Measurements from ENCODE around the gene LDLRAD1. TPM values are rescaled to one million over a fixed set of nuclear protein-coding genes. Genes with fewer than 3 reads are reported as not detected.
"Not testable (repeated sequence)": the region's sequence is repeated elsewhere in the genome, so short reads cannot be mapped to it uniquely, and the experiment has no call there.

LDLRAD1 gene
- total RNA-seq, 1 donor = not detected

GRCh38 chr1:54037476-54037875 lies 19.5 kb upstream of the LDLRAD1 start:
- Histone ChIP-seq H3K27ac (ENCODE audit: low read depth, low read length) (no peak overlapping the region), H4K20me1 (ENCODE audit: insufficient read depth, low read length) (no peaks in the 10 kb centered on the region), H3K79me2 (ENCODE audit: insufficient read depth, low read length) (no peaks in the 10 kb centered on the region), H2AFZ (ENCODE audit: low read length) (no peak overlapping the region), H3K27me3 (ENCODE audit: insufficient read depth, low read length) (no peaks in the 10 kb centered on the region), H3K4me1 (ENCODE audit: insufficient read depth, low read length) (no peaks in the 10 kb centered on the region), H3K36me3 (ENCODE audit: insufficient read depth, low read length) (peaks cover 70% of the 10 kb centered on the region), H3K4me3 (ENCODE audit: insufficient read depth, low read length) (no peak overlapping the region), H3K9me3 (ENCODE audit: low read depth, low read length) (no peaks in the 10 kb centered on the region), H3K4me2 (ENCODE audit: insufficient read depth, low read length) (no peak overlapping the region)
- no peak for TF ChIP-seq CTCF (IDR thresholded peaks at IDR 0.05; ENCODE audit: extremely low read depth, low read depth, low read length)
- DNase-seq (ENCODE audit: insufficient read length, low spot score, missing footprints) = no peak

GRCh38 chr1:54028306-54029251 lies 10.6 kb upstream of the LDLRAD1 start:
- no peaks in the 10 kb centered on the region for H3K9me3 ChIP-seq (ENCODE audit: low read depth, low read length)
- no peaks in the 10 kb centered on the region for H3K79me2 ChIP-seq (ENCODE audit: insufficient read depth, low read length)
- no peak overlapping the region for H3K27ac ChIP-seq (ENCODE audit: low read depth, low read length)
- H2AFZ ChIP-seq (ENCODE audit: low read length) = no peak overlapping the region
- H3K36me3 ChIP-seq (ENCODE audit: insufficient read depth, low read length) = peaks cover 14% of the 10 kb centered on the region
- no peaks in the 10 kb centered on the region for H3K27me3 ChIP-seq (ENCODE audit: insufficient read depth, low read length)
- H3K4me3 ChIP-seq (ENCODE audit: insufficient read depth, low read length) = no peak overlapping the region
- no peak overlapping the region for H3K4me2 ChIP-seq (ENCODE audit: insufficient read depth, low read length)
- no peak for TF ChIP-seq CTCF (IDR thresholded peaks at IDR 0.05; ENCODE audit: extremely low read depth, low read depth, low read length)
- DNase-seq (ENCODE audit: insufficient read length, low spot score, missing footprints) = no peak
- no peaks in the 10 kb centered on the region for H3K4me1 ChIP-seq (ENCODE audit: insufficient read depth, low read length)
- no peaks in the 10 kb centered on the region for H4K20me1 ChIP-seq (ENCODE audit: insufficient read depth, low read length)

GRCh38 chr1:54027848-54028247 lies 9.9 kb upstream of the LDLRAD1 start:
- Histone ChIP-seq H3K9me3 (ENCODE audit: low read depth, low read length) (no peaks in the 10 kb centered on the region), H3K27ac (ENCODE audit: low read depth, low read length) (no peak overlapping the region), H3K4me2 (ENCODE audit: insufficient read depth, low read length) (no peak overlapping the region), H2AFZ (ENCODE audit: low read length) (no peak overlapping the region), H3K79me2 (ENCODE audit: insufficient read depth, low read length) (no peaks in the 10 kb centered on the region), H3K27me3 (ENCODE audit: insufficient read depth, low read length) (no peaks in the 10 kb centered on the region), H4K20me1 (ENCODE audit: insufficient read depth, low read length) (no peaks in the 10 kb centered on the region), H3K4me3 (ENCODE audit: insufficient read depth, low read length) (no peak overlapping the region), H3K4me1 (ENCODE audit: insufficient read depth, low read length) (no peaks in the 10 kb centered on the region), H3K36me3 (ENCODE audit: insufficient read depth, low read length) (peaks cover 14% of the 10 kb centered on the region)
- peak; percentile 78 for DNase-seq (ENCODE audit: insufficient read length, low spot score, missing footprints)
- no peak for TF ChIP-seq CTCF (IDR thresholded peaks at IDR 0.05; ENCODE audit: extremely low read depth, low read depth, low read length)

- H3K4me2 ChIP-seq (ENCODE audit: insufficient read depth, low read length); H3K4me1 ChIP-seq (ENCODE audit: insufficient read depth, low read length): not testable (repeated sequence)
These were observed 6.8 kb upstream of the LDLRAD1 start for GRCh38 chr1:54024811-54025210.

More at GRCh38 chr1:54024811-54025210, 6.8 kb upstream of the LDLRAD1 start:
- not testable (repeated sequence) for H4K20me1 ChIP-seq (ENCODE audit: insufficient read depth, low read length); DNase-seq (ENCODE audit: insufficient read length, low spot score, missing footprints); H2AFZ ChIP-seq (ENCODE audit: low read length); H3K9me3 ChIP-seq (ENCODE audit: low read depth, low read length); H3K27me3 ChIP-seq (ENCODE audit: insufficient read depth, low read length); H3K4me3 ChIP-seq (ENCODE audit: insufficient read depth, low read length); H3K36me3 ChIP-seq (ENCODE audit: insufficient read depth, low read length); H3K79me2 ChIP-seq (ENCODE audit: insufficient read depth, low read length); H3K27ac ChIP-seq (ENCODE audit: low read depth, low read length)

Measured in osteoblast (primary cell).